ENCODE measurements around the gene TDRD3. TPM values are rescaled to one million over a fixed set of nuclear protein-coding genes. Genes with fewer than 3 reads are reported as not detected.
A peak's percentile ranks its signal among the peaks of the same experiment; 100 is the strongest.

The TDRD3 gene
- total and polyA plus RNA-seq, 11 donors: 13.3 to 56.4 (median 36.8) TPM

- Histone ChIP-seq H3K27me3 (no peaks in the 10 kb centered on the region), H3K9me3 (peaks cover 0 to 4% (median 0%) of the 10 kb centered on the region in 12 donors), H3K36me3 (no peaks in the 10 kb centered on the region), H3K4me3 (no peak overlapping the region), H3K27ac (no peak overlapping the region), H3K4me1 (peaks cover 0 to 6% (median 0%) of the 10 kb centered on the region in 12 donors)
- intact Hi-C loops (cut with DNase I): loop anchor here in 2 of 10 donors (10.0 kb wide), 2 partner anchors 92 to 262 kb away; partner anchors contain the start of gene DIAPH3 (in 2 of the 2)
- no peak for DNase-seq
- no peak for TF ChIP-seq CTCF (IDR thresholded peaks at IDR 0.05)
- TF ChIP-seq POLR2A (IDR thresholded peaks at IDR 0.05): no peak
- WGBS, 4 donors: 70 to 87% (median 83%) methylated on average over 5 of the region's 5 CpGs
- ATAC-seq: no peak
Measured at GRCh38 chr13:60427285-60427684, 30.3 kb downstream of the TDRD3 start.

- H3K27ac ChIP-seq: no peak overlapping the region
- no peak for TF ChIP-seq POLR2A (IDR thresholded peaks at IDR 0.05)
- peak; percentile 88 to 97 (median 93) for TF ChIP-seq CTCF (IDR thresholded peaks at IDR 0.05)
- no peaks in the 10 kb centered on the region for H3K4me1 ChIP-seq
- intact Hi-C loops (cut with DNase I): loop anchor here in 6 of 10 donors (5.0 to 10.0 kb wide), 6 partner anchors 34 to 1036 kb away; partner anchors contain the start of gene TDRD3 (in 3 of the 6)
- H3K27me3 ChIP-seq: no peaks in the 10 kb centered on the region
- no peak overlapping the region for H3K4me3 ChIP-seq
- H3K9me3 ChIP-seq: peaks cover 0 to 11% (median 0%) of the 10 kb centered on the region in 12 donors
- no peaks in the 10 kb centered on the region for H3K36me3 ChIP-seq
- DNase-seq: no peak
- peak in 3 of 4 donors; percentile 66 to 81 (median 77) for ATAC-seq
Measured at GRCh38 chr13:60431108-60431700, 34.2 kb downstream of the TDRD3 start.

- H3K4me3 ChIP-seq: no peak overlapping the region
- H3K9me3 ChIP-seq: peaks cover 0 to 13% (median 0%) of the 10 kb centered on the region in 12 donors
- 76 to 87% (median 85%) methylated on average over 6 of the region's 6 CpGs for WGBS, 4 donors
- H3K27ac ChIP-seq: no peak overlapping the region
- H3K4me1 ChIP-seq: no peaks in the 10 kb centered on the region
- intact Hi-C loops (cut with DNase I): loop anchor here in 6 of 10 donors (5.0 to 10.0 kb wide), 6 partner anchors 36 to 1039 kb away; partner anchors contain the start of gene TDRD3 (in 3 of the 6)
- ATAC-seq (no peak), DNase-seq (no peak)
- H3K27me3 ChIP-seq: no peaks in the 10 kb centered on the region
- TF ChIP-seq CTCF (IDR thresholded peaks at IDR 0.05): no peak
- TF ChIP-seq POLR2A (IDR thresholded peaks at IDR 0.05): no peak
- H3K36me3 ChIP-seq: no peaks in the 10 kb centered on the region
Measured at GRCh38 chr13:60433505-60433904, 36.5 kb downstream of the TDRD3 start.

- Histone ChIP-seq H3K27me3 (no peaks in the 10 kb centered on the region), H3K27ac (no peak overlapping the region), H3K36me3 (no peaks in the 10 kb centered on the region), H3K9me3 (peaks cover 0 to 13% (median 0%) of the 10 kb centered on the region in 12 donors), H3K4me1 (no peaks in the 10 kb centered on the region), H3K4me3 (no peak overlapping the region)
- intact Hi-C loops (cut with DNase I): loop anchor here in 3 of 10 donors (10.0 kb wide), 3 partner anchors 101 to 1041 kb away; no protein-coding TSS in a partner anchor
- TF ChIP-seq CTCF (IDR thresholded peaks at IDR 0.05) (no peak), POLR2A (IDR thresholded peaks at IDR 0.05) (no peak)
- DNase-seq (no peak), ATAC-seq (no peak)
- 93 to 98% (median 96%) methylated on average over 2 of the region's 2 CpGs for WGBS, 4 donors
Measured at GRCh38 chr13:60435762-60436374, 38.8 kb downstream of the TDRD3 start.

Measured in heart left ventricle (tissue), 16 donors.